GM19372 (cell line): ENCODE data around the gene MIA2.
"Not testable (repeated sequence)": the region's sequence is repeated elsewhere in the genome, so short reads cannot be mapped to it uniquely, and the experiment has no call there.

Experiments used
- ATAC-seq: cut with Tn5 transposase; IDR thresholded peaks from one replicate; pipeline ENCODE4 v1.9.1; 2021; ENCODE audit warnings: mild to moderate bottlenecking, low read depth, moderate library complexity; ENCODE audit not compliant: unreplicated experiment

Gene MIA2

DNA sequence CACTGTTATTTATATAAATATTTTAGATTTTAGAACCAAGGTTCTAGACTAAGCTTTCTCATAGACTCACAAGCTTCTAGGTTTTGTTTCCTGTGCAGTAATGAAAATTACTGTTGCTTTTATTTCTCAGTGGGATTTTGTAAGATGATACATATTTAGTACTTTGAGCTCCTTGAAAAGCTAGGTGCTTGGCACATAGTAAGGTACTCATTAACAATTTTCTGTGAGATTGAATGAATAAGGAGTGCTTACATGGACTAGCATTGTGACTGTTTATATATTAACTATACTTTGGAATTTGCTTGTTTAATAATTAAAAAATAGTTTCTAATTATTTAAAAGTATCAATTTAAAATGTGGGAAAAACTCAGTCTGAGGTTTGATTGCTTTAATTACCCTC, 85.7 kb downstream of the MIA2 start:
- ATAC-seq = no peak

DNA sequence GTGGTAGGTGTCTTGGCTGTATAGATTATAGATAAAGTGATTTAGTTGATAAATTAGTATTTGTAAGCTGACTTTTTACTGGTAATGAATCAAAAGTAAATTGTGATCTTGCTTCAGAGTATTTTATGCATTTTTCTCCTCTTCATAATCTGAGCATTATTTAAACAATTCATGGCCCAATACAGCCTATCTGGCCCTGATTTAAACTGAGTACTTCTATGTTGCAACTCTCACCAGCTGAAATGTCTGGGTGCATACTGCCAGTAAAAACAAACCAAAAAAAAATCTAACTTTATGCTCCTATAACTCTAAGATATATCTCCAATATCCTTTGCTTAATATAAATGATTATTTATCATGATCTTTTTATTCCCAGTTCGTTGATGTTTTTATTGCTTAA, 86.6 kb downstream of the MIA2 start:
- ATAC-seq = no peak

- ATAC-seq = no peak
Measured at GRCh38 chr14:39322807-39323206, 89.1 kb downstream of the MIA2 start.

DNA sequence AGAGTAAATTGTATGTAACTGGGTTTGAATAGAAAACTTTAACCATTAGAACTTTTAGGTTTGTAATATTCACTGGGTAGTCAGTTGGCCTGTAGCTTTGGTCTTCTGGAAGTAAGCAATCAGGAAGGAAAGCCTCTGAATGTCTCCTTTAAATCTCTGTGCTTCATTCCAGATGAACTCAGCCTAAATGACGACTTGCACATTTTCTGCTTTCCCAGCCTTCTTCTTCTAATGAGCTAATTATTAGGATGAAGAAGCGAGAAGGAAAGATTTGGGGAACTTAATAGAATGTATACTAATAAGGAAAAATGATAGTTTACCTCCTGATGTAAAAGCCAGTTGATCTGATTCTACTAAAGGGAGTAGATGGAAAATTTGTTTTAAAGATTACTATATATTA, 90.4 kb downstream of the MIA2 start:
- ATAC-seq = no peak

DNA sequence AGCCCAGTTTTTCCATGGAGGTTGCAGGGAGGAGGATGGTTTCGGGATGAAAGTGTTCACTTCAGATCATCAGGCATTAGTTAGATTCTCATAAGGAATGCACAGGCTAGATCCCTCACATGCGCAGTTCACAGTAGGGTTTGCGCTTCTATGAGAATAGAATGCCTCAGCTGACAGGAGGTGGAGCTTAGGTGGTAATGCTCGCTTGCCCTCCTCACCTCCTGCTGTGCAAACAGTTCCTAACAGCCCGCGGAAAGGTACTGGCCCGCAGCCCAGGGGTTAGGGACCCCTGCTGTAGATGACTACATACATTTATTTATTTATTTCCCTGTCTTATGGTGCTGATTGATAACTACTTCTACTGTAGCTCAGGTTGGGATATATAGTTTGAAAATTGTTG, 105.3 kb downstream of the MIA2 start:
- ATAC-seq = no peak

DNA sequence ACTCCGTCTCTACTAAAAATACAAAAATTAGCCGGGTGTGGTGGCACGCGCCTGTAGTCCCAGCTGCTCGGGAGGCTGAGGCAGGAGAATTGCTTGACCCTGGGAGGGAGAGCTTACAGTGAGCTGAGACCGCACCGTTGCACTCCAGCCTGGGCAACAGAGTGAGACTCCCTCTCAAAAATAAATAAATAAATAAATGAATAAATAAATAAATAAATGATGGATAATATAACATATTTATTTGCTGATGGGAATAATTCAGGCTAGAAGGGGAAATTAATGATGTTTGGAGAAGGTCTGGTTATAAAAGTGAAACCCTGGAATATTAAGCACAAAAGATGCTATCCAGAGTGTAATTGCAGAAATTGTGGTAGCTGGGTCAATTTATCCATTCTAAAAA, 107.4 kb downstream of the MIA2 start:
- not testable (repeated sequence) for ATAC-seq

- no peak for ATAC-seq
Measured at GRCh38 chr14:39342768-39343167, 109.1 kb downstream of the MIA2 start.

- ATAC-seq = no peak
Measured at GRCh38 chr14:39343614-39344013, 109.9 kb downstream of the MIA2 start.

GRCh38 chr14:39350866-39351265, 117.2 kb downstream of the MIA2 start:
- no peak for ATAC-seq

DNA sequence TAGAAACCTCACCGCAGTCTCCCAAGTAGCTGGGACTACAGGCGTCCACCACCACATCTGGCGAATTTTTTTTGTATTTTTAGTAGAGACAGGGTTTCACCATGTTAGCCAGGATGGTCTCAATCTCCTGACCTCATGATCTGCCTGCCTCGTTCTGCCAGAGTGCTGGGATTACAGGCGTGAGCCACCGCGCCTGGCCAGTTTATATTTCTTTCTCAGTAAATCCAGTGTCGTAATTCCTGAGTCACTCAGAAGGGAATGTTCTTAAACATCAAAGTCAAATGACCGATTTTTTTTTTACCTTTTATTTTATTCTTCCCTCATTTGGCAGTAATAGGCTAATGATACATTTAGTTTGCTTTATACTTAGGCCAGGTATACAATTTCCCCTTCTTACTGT, 118.0 kb downstream of the MIA2 start:
- ATAC-seq = no peak

- not testable (repeated sequence) for ATAC-seq
Measured at GRCh38 chr14:39359069-39359468, 125.4 kb downstream of the MIA2 start.

GRCh38 chr14:39360316-39360715, 126.6 kb downstream of the MIA2 start:
- no peak for ATAC-seq

DNA sequence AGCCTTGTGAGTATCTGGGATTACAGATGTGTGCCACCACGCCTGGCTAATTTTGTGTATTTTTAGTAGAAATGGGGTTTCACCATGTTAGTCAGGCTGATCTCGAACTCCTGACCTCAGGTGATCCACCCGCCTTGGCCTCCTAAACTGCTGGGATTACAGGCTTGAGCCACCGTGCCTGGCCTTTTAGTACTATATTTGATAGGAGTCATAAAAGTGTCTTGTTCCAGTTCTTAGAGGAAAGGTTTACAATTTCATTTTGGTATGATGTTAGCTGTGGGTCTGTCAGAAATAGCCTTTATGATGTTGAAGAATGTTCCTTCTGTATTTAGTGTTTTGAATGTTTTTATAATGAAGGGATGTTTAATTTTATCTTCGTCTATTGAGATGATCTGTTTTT, 127.8 kb downstream of the MIA2 start:
- not testable (repeated sequence) for ATAC-seq

GRCh38 chr14:39364509-39364908, 130.8 kb downstream of the MIA2 start:
- ATAC-seq = no peak

DNA sequence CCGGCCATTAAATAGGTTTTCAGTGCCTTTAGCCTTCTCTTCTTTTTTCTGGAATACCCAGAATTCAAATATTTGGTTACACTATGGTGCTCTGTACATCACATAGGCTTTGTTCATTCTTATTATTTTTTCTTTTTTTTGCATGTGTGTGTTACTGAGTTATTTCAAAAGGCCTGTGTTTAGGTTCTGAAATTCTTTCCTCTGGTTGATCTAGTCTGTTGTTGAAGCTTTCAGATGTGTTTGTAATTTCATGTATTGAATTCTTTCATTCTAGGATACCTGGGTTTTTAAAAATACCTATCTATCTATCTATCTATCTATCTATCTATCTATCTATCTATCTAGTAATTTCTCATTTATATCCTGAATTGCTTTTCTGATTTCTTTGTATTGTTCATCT, 131.6 kb downstream of the MIA2 start:
- no peak for ATAC-seq

- no peak for ATAC-seq
Measured at GRCh38 chr14:39366460-39367386, 133.0 kb downstream of the MIA2 start.

GRCh38 chr14:39367387-39367751, 133.7 kb downstream of the MIA2 start:
- ATAC-seq = no peak

- ATAC-seq = no peak
Measured at GRCh38 chr14:39368261-39368959, 134.7 kb downstream of the MIA2 start.

GRCh38 chr14:39369029-39369428, 135.3 kb downstream of the MIA2 start:
- ATAC-seq = no peak

GRCh38 chr14:39370415-39370814, 136.7 kb downstream of the MIA2 start:
- no peak for ATAC-seq

DNA sequence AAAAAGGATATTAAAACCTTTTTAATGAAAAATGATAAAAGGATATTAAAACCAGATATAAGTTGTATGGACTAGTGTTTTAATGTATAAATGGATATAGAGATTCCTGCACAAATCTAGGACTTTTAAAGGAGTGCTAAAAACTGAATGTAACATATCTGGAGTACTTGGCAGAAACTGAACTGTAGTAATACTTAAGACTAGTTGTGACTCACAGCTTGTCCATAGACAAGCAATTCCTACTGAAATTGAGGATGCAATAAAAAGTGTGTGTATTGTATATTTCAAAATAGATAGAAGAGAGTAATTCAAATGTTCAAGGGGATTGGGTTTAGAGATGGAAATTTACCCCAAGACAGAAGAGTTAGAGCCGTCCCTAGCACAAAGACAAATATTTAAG, 138.9 kb downstream of the MIA2 start:
- no peak for ATAC-seq

DNA sequence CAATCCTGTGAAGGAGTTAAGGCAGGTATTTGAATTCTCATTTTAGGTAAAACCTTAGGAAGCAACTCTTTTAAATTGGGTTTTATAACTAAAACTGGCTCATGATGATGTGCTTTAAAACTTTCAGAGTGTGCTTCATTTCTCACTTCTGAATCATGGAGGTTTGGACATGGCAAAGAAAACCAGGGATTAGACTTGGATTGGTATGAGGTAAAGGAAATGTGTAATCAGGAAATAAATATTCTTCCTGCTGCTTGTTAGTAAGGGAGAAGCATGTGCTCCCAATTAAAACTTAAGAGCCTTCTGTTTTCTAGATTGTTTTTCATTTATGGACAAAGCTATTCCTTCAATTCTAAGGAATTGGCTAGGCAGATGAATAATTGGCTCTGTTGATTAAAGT, 141.1 kb downstream of the MIA2 start:
- ATAC-seq = no peak
